Colonic mucosa (tissue), 4 donors: ENCODE data around the gene NCKAP5. TPM values are rescaled to one million over a fixed set of nuclear protein-coding genes. Genes with fewer than 3 reads are reported as not detected.

Experiments
- DNase-seq: peaks from one replicate; pipeline ENCODE4 v3.0.0-alpha.2; 2020
- H3K27ac ChIP-seq: fragments of 200-600 bp; one replicate; pipeline ENCODE4 v1.8.0; 2021
- H3K27me3 ChIP-seq: fragments of 200-600 bp; one replicate; pipeline ENCODE4 v1.8.0; 2021
- H3K36me3 ChIP-seq: fragments of 200-600 bp; one replicate; pipeline ENCODE4 v1.8.0; 2021
- H3K4me1 ChIP-seq: fragments of 200-600 bp; one replicate; pipeline ENCODE4 v1.8.0; 2021; ENCODE audit warnings: mild to moderate bottlenecking
- H3K4me3 ChIP-seq: fragments of 200-600 bp; one replicate; pipeline ENCODE4 v1.8.0; 2021
- H3K9ac ChIP-seq, 2 donors: one replicate each; pipeline ENCODE4 v1.7.0; 2013; ENCODE audit warnings: control low read depth in 2 of 2, low read depth in 2 of 2, low read length in 2 of 2
- H3K9me3 ChIP-seq: fragments of 200-600 bp; one replicate; pipeline ENCODE4 v1.8.0; 2021
- CTCF ChIP-seq: fragments of 200-600 bp; IDR thresholded peaks from one replicate; pipeline ENCODE4 v1.8.0; 2022; ENCODE audit warnings: antibody characterized with exemption, mild to moderate bottlenecking
- intact Hi-C: fragments of 100-400 bp; cut with DNase I; formaldehyde crosslinking; loops from one replicate; pipeline ENCODE4 v1.14.1; 2022
- total RNA-seq, 2 donors: library from RNA; stranded (reverse); fragmentation: NEBNext Ultra II Directional in 1 of 2; extraction: Animal tissue kit (Norgen Biotek cat#: 25700) in 1 of 2; gene quantifications; one replicate each; pipeline ENCODE4 v1.2.1, GENCODE V29; 2021
- donor health status: healthy.
- donor health status: DM: no; HTN: no; CAD: no.
- donor health status: DM: no; HTN: no; CAD: no.

The NCKAP5 gene
- total RNA-seq, 2 donors from 2014 or later: 2.9 to 3.7 TPM

GRCh38 chr2:133004623-133005022 lies 563.6 kb downstream of the NCKAP5 start:
- no peak for DNase-seq
- H3K27ac ChIP-seq: no peak overlapping the region
- H3K9me3 ChIP-seq: no peaks in the 10 kb centered on the region
- H3K27me3 ChIP-seq: no peaks in the 10 kb centered on the region
- intact Hi-C loops: no loop called here
- no peak overlapping the region for H3K9ac ChIP-seq
- no peak overlapping the region for H3K4me3 ChIP-seq
- TF ChIP-seq CTCF: no peak
- H3K36me3 ChIP-seq: no peaks in the 10 kb centered on the region
- H3K4me1 ChIP-seq: no peaks in the 10 kb centered on the region

- H3K9me3 ChIP-seq: no peaks in the 10 kb centered on the region
- no peaks in the 10 kb centered on the region for H3K27me3 ChIP-seq
- H3K36me3 ChIP-seq: no peaks in the 10 kb centered on the region
- H3K4me1 ChIP-seq: no peaks in the 10 kb centered on the region
- no peak overlapping the region for H3K27ac ChIP-seq
- no peak overlapping the region for H3K9ac ChIP-seq
- TF ChIP-seq CTCF: no peak
- intact Hi-C loops: no loop called here
- no peak for DNase-seq
- no peak overlapping the region for H3K4me3 ChIP-seq
These were observed 568.8 kb downstream of the NCKAP5 start for GRCh38 chr2:132999421-132999820.

DNA sequence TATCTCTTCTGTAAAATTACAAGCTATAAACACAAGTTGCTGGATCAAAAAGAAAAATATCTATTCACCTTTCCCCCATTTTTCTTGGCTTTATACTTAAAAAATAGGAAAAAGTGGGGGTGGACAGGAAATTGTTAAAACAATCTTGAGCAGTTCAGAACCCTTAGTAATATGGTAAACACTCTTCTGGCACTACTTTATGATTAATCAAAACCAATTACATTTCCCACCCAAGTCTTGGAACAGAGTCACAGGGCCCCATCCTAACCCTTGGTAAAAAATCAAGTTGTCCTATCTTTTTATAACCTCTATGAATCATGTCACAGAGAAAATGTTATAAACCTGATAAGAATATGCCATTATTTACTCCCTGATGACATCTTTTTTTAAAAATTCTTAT lies 570.0 kb downstream of the NCKAP5 start:
- intact Hi-C loops: no loop called here

GRCh38 chr2:132991471-132992045 lies 576.7 kb downstream of the NCKAP5 start:
- Histone ChIP-seq H3K36me3 (no peaks in the 10 kb centered on the region), H3K9me3 (no peaks in the 10 kb centered on the region), H3K27ac (no peak overlapping the region), H3K27me3 (no peaks in the 10 kb centered on the region), H3K4me3 (no peak overlapping the region), H3K4me1 (no peaks in the 10 kb centered on the region), H3K9ac (no peak overlapping the region)
- DNase-seq: no peak
- no peak for TF ChIP-seq CTCF
- intact Hi-C loops: no loop called here

More for the DNA sequence above, 570.0 kb downstream of the NCKAP5 start:
- Histone ChIP-seq H3K4me3 (no peak overlapping the region), H3K27ac (no peak overlapping the region), H3K4me1 (no peaks in the 10 kb centered on the region), H3K9me3 (no peaks in the 10 kb centered on the region), H3K27me3 (no peaks in the 10 kb centered on the region), H3K9ac (no peak overlapping the region), H3K36me3 (no peaks in the 10 kb centered on the region)
- DNase-seq: no peak
- no peak for TF ChIP-seq CTCF

DNA sequence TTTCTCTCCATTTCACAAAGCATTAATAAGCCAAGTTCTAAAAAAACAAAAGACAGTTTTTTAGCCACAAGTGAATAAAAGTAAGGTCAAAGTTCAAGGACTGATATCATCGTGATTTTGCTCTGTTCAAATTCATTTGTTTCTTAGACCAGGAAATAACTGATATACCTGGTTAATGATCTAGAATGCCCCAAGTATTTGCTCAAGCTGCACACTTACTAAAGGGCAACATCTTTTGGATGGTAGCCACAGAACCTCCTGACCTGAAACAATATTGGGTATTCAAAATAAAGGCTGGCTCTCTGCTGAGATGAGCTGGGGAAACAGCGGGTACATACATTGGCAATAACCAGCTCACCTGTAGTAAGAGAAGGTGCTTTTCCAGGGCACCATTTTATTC lies 583.5 kb downstream of the NCKAP5 start:
- intact Hi-C loops: no loop called here
- no peak overlapping the region for H3K4me3 ChIP-seq
- H3K36me3 ChIP-seq: no peaks in the 10 kb centered on the region
- no peak for TF ChIP-seq CTCF
- no peak overlapping the region for H3K9ac ChIP-seq
- no peaks in the 10 kb centered on the region for H3K4me1 ChIP-seq
- no peaks in the 10 kb centered on the region for H3K27me3 ChIP-seq
- no peaks in the 10 kb centered on the region for H3K9me3 ChIP-seq
- no peak for DNase-seq
- no peak overlapping the region for H3K27ac ChIP-seq

DNA sequence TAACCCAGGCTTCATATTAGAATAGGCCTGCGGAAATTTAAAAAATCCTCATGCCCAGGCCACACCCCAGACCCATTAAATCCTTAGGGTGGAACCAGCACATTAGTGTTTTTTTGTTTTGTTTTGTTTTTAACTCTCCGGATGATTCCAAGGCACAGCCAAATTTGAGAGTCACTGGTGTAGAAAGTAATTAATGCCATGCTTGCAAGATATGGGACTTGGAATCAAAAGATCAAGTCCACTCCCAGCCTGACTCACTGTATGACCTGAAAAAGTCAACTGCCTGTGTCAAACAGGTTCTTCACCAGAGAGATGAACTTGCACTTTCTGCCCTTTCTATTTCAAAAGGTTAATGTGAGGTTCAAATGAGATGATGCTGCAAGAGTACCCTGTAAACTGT lies 588.0 kb downstream of the NCKAP5 start:
- TF ChIP-seq CTCF: no peak
- intact Hi-C loops: no loop called here
- no peaks in the 10 kb centered on the region for H3K36me3 ChIP-seq
- no peaks in the 10 kb centered on the region for H3K9me3 ChIP-seq
- no peak overlapping the region for H3K4me3 ChIP-seq
- no peaks in the 10 kb centered on the region for H3K4me1 ChIP-seq
- no peak for DNase-seq
- no peaks in the 10 kb centered on the region for H3K27me3 ChIP-seq
- no peak overlapping the region for H3K9ac ChIP-seq
- no peak overlapping the region for H3K27ac ChIP-seq
